ENCODE results near the gene TMEM52B.

Gene TMEM52B

DNA sequence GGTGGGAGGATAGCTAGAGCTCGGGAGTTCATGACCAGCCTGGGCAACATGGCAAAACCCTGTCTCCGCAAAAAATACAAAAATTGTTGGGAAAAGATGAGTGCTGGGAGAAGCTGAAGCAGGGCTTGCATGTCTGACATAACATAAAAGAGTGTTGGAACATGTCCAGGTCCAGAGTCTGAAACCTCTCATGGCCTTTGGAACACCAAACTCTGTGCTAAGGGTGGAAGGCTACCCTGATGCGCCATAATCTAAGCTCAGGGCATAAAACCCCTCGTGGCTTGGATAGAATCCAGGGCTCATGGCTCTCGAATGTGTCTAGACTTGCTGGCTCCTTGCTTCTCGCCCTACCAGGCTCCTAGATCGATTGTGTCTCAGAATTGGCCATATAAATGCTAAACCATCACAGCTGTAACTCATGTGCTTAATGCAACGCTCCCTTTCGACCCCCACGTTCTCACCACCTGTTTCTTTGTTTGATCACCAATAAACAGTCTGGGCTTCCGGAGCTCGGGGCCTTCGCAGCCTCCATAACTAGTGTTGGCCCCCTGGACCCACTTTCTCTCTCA lies 42.1 kb upstream of the TMEM52B start:
- ChIA-PET POLR2A (interaction anchor here (0.6 kb wide), 1 partner anchor 9 kb away, joined by 4 read pairs; no protein-coding TSS in a partner anchor), CTCF (interaction anchor here (0.7 to 1.3 kb wide), 3 partner anchors 16 to 124 kb away, joined by 3 to 4 read pairs (median 3); no protein-coding TSS in a partner anchor)
- no peaks in the 10 kb centered on the region for H3K4me1 ChIP-seq (ENCODE audit: control insufficient read depth, insufficient read depth, low read length)
- H3K36me3 ChIP-seq (ENCODE audit: control insufficient read depth in 2 of 2, insufficient read depth in 1 of 2, low read length in 2 of 2): no peaks in the 10 kb centered on the region
- no peak overlapping the region for H3K4me3 ChIP-seq (ENCODE audit: low read depth, low read length)
- no peak overlapping the region for H3K27ac ChIP-seq (ENCODE audit: extremely low read depth, low read depth, low read length)
- H3K9me3 ChIP-seq (ENCODE audit: control insufficient read depth, insufficient read depth, low read depth, low read length): no peaks in the 10 kb centered on the region
- no peak for TF ChIP-seq ZNF777 (tag by site-specific recombination; IDR thresholded peaks at IDR 0.05; ENCODE audit: borderline replicate concordance)
- TF ChIP-seq ZNF112 (tag by site-specific recombination; IDR thresholded peaks at IDR 0.05): no peak
- no peak for TF ChIP-seq MZF1 (tag by site-specific recombination; IDR thresholded peaks at IDR 0.05; ENCODE audit: borderline replicate concordance)

DNA sequence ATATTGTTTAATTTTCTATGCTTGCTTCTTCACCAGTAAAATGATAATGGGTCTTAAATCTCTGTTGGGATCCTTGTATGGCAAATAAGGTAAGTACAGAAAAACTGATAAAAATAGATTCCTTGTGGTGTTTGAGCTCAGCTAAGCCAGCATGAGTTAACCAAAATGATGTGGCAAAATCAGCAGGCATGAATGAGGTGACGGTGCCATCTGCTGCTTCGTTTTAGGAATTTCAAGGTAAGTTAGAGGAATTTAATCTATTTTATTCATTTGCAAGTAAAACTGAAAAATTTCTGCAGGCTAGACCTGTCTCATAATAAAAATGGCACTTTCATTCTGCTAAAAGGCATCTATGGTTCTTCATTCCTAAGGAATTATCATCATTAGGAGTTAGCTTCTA lies 38.8 kb upstream of the TMEM52B start:
- H3K4me1 ChIP-seq (ENCODE audit: control insufficient read depth, insufficient read depth, low read length): no peaks in the 10 kb centered on the region
- no peaks in the 10 kb centered on the region for H3K9me3 ChIP-seq (ENCODE audit: control insufficient read depth, insufficient read depth, low read depth, low read length)
- POLR2A ChIA-PET: no interaction called here
- H3K27ac ChIP-seq (ENCODE audit: extremely low read depth, low read depth, low read length): no peak overlapping the region
- CTCF ChIA-PET: interaction anchor here (0.8 to 6.4 kb wide), 23 partner anchors 10 to 810 kb away, joined by 3 to 74 read pairs (median 4); partner anchors contain the start of genes CLEC12B and CLEC2A
- no peak overlapping the region for H3K4me3 ChIP-seq (ENCODE audit: low read depth, low read length)
- TF ChIP-seq KLF7 (tag by site-specific recombination; IDR thresholded peaks at IDR 0.05; ENCODE audit: borderline replicate concordance) (no peak), ZNF416 (tag by site-specific recombination; IDR thresholded peaks at IDR 0.05) (no peak), ZNF654 (tag by site-specific recombination; IDR thresholded peaks at IDR 0.05; ENCODE audit: low read depth) (peak; percentile 83), ZNF510 (tag by site-specific recombination; IDR thresholded peaks at IDR 0.05; ENCODE audit: insufficient replicate concordance) (peak; percentile 93)
- no peaks in the 10 kb centered on the region for H3K36me3 ChIP-seq (ENCODE audit: control insufficient read depth in 2 of 2, insufficient read depth in 1 of 2, low read length in 2 of 2)

DNA sequence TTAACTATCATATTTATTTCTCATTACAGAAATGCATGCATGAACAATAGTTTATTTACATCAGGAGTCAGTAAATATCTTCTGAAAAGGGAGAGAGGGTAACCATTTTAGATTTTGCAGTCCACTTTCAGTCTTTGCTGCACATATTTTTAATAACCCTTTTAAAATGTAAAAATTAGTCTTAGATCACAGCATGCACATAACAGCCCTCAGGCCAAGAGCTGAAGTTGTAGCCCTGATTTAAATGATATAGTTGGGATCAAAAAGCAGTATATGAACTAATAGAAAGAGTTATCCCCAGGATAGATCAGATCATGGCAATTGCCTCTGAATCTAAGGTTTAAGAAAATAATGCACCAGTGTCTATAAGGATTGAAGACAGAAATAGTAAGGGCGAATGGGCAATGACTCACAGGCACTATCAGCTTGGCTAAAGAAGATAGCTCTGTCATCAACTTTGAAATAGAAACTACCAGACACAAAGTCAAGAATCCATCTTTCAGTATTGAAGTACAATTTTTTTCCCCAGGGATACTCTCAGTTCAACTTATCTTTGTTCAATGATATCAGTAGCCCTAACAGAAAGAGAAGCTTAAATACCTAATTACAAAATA lies 35.7 kb upstream of the TMEM52B start:
- no peak overlapping the region for H3K27ac ChIP-seq (ENCODE audit: extremely low read depth, low read depth, low read length)
- H3K9me3 ChIP-seq (ENCODE audit: control insufficient read depth, insufficient read depth, low read depth, low read length): no peaks in the 10 kb centered on the region
- H3K4me3 ChIP-seq (ENCODE audit: low read depth, low read length): no peak overlapping the region
- H3K36me3 ChIP-seq (ENCODE audit: control insufficient read depth in 2 of 2, insufficient read depth in 1 of 2, low read length in 2 of 2): no peaks in the 10 kb centered on the region
- ChIA-PET POLR2A (no interaction called here), CTCF (interaction anchor here (0.5 to 6.4 kb wide), 11 partner anchors 10 to 1571 kb away, joined by 3 to 74 read pairs (median 4); no protein-coding TSS in a partner anchor)
- H3K4me1 ChIP-seq (ENCODE audit: control insufficient read depth, insufficient read depth, low read length): no peaks in the 10 kb centered on the region
- TF ChIP-seq ZNF677 (tag by site-specific recombination; IDR thresholded peaks at IDR 0.05): no peak
- no peak for TF ChIP-seq ZNF585B (tag by site-specific recombination; IDR thresholded peaks at IDR 0.05)
- TF ChIP-seq, protein P1, sequence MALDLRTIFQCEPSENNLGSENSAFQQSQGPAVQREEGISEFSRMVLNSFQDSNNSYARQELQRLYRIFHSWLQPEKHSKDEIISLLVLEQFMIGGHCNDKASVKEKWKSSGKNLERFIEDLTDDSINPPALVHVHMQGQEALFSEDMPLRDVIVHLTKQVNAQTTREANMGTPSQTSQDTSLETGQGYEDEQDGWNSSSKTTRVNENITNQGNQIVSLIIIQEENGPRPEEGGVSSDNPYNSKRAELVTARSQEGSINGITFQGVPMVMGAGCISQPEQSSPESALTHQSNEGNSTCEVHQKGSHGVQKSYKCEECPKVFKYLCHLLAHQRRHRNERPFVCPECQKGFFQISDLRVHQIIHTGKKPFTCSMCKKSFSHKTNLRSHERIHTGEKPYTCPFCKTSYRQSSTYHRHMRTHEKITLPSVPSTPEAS (tag by site-specific recombination; IDR thresholded peaks at IDR 0.05): no peak
- TF ChIP-seq, protein P2, sequence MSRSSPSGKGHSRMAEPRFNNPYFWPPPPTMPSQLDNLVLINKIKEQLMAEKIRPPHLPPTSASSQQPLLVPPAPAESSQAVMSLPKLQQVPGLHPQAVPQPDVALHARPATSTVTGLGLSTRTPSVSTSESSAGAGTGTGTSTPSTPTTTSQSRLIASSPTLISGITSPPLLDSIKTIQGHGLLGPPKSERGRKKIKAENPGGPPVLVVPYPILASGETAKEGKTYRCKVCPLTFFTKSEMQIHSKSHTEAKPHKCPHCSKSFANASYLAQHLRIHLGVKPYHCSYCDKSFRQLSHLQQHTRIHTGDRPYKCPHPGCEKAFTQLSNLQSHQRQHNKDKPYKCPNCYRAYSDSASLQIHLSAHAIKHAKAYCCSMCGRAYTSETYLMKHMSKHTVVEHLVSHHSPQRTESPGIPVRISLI (tag by site-specific recombination; IDR thresholded peaks at IDR 0.05): no peak
- no peak for TF ChIP-seq BCL11A (tag by site-specific recombination; IDR thresholded peaks at IDR 0.05; ENCODE audit: low read depth)
- no peak for TF ChIP-seq ZBTB1 (tag by site-specific recombination; IDR thresholded peaks at IDR 0.05)
- no peak for TF ChIP-seq PRDM1 (tag by site-specific recombination; IDR thresholded peaks at IDR 0.05)
- no peak for TF ChIP-seq ZNF202 (tag by site-specific recombination; IDR thresholded peaks at IDR 0.05; ENCODE audit: borderline replicate concordance)
- TF ChIP-seq HOXA7 (CRISPR knock-in tag; IDR thresholded peaks at IDR 0.05; ENCODE audit: borderline replicate concordance): no peak
- TF ChIP-seq ZNF10 (tag by site-specific recombination; IDR thresholded peaks at IDR 0.05): no peak
- TF ChIP-seq ZNF560 (tag by site-specific recombination; IDR thresholded peaks at IDR 0.05; ENCODE audit: borderline replicate concordance): no peak
- no peak for TF ChIP-seq IKZF3 (tag by site-specific recombination; IDR thresholded peaks at IDR 0.05)
- TF ChIP-seq ZNF140 (tag by site-specific recombination; IDR thresholded peaks at IDR 0.05): no peak

Data from HEK293 (cell line).